ENCODE data around the gene HOXA11.

Gene HOXA11

GRCh38 chr7:27205325-27206280 lies 20.6 kb upstream of the HOXA11 start:
- no peak for DNase-seq

- DNase-seq, result peak; percentile 32
Measured at GRCh38 chr7:27204851-27205322, 19.9 kb upstream of the HOXA11 start.

- no peak for DNase-seq
Measured at GRCh38 chr7:27203964-27204594, 19.0 kb upstream of the HOXA11 start.

DNA sequence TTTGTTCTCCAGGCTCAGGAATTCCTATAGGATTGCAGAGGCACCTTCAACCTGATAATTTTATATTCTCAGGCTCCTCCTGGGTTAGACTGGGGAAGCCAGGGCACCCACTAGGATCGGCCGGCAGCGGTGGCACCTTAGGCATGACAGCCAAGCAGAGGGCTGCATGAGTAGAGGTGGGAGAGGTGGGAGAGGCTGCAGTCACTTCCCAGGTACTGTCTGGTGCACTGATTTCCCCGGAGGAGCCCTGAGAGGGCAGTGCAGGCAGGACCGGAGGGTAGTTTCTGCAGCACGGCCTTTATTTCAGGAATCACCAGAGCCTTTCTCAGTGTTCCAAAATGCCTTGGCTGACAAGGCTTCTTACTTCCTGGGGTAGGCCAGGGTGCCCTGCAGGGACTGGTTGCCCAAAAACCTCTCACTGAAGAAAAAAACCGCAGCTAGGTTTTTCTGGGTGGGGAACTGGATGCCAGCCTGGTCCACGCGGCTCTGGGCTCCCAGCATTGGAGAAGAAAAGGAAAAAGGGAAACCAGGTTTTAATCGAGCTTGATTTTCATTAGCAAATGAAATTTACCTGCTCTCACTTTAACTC lies 18.4 kb upstream of the HOXA11 start:
- DNase-seq, result no peak

DNA sequence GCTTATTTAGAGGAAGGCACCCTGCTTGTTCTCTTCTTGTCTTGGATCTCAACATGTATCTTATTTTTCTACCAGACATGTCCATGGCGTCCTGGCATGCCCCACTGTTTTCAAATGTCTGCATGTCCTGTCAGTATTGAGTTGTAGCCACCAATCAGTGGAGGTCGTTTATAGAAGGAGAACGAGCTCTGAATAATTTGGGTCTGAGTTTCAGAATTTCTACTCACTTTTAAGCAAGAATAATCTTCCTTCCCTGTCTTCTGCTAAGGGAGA lies 17.8 kb upstream of the HOXA11 start:
- no peak for DNase-seq

DNA sequence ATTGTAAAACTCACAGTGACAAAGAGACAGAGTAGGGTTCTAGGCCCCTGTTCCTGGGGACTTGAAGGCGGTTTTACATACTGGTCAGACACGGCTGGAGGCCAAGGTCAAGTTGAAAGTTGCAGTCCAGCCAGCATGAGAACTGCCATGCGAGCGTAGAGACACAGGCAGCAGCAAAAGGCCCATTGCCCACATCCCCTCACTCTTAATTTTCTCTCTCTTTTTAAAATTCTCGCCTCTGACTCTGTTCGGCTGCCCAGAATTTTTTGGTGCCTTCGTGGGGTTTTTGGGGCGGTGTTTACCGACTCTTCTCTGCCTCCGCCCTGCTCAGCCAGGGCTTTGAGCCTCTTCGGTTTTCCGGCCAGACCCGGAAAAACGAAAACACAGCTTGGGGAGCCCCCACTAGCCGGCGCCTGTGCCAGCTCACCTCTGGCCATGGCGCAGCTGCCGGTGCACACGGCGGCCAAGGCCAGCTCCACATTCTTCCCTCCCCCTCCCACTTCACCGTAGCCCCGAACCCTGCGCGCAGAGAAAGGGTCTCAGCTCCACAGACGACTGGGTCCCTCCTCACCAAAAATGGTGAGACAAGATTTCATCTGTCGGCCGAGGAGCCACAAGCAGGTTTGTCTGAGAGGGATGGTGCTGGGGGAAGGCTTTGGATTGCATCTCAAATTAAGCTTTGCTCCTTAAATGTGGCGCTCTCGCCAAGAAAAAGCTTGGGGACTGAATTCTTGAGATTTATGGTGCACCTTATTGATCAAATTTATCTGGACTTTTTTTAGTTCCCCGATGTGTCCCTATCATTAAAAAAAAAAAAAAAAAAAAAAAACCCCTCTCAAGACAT lies 17.2 kb upstream of the HOXA11 start:
- no peak for DNase-seq

- DNase-seq, result no peak
Measured at GRCh38 chr7:27201580-27202017, 16.6 kb upstream of the HOXA11 start.

DNA sequence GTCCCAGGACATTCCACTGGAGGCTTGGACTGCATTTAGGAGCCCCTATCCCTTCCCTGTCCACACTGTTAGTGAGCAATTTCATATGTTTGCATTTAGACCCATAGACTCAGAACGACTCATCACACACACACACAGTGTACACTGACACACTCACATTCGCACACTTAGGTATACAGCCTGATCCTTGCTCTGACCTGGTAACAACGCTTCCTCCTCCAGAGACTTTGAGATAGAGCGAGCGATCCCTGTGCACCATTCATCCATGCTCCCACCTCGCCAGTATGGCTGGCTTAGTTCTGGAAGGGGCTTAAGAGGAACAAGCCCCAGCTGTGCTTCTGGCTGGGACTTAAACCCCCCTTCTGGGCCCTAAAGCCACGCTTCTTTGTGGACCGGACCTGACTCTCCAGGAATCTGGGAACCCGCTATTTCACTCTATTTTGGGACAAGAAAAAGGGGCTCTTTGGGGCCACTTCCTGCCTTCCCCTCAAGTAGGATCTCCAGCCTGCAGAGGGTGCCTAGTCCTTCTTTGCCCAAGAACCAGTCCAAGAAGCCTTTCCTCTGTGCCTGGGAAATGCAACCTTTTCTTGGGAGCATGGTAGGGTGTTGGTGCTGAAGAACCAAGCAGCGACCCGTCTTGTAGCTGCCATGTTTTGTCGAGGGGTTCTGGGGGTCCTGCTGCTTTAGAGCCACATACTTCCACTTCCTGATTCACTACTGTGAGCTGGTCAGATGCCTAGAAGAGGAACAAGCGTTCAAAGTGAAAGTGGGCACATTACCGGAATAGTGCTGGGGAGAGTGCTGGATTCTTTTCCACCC lies 15.9 kb upstream of the HOXA11 start:
- DNase-seq, result no peak

DNA sequence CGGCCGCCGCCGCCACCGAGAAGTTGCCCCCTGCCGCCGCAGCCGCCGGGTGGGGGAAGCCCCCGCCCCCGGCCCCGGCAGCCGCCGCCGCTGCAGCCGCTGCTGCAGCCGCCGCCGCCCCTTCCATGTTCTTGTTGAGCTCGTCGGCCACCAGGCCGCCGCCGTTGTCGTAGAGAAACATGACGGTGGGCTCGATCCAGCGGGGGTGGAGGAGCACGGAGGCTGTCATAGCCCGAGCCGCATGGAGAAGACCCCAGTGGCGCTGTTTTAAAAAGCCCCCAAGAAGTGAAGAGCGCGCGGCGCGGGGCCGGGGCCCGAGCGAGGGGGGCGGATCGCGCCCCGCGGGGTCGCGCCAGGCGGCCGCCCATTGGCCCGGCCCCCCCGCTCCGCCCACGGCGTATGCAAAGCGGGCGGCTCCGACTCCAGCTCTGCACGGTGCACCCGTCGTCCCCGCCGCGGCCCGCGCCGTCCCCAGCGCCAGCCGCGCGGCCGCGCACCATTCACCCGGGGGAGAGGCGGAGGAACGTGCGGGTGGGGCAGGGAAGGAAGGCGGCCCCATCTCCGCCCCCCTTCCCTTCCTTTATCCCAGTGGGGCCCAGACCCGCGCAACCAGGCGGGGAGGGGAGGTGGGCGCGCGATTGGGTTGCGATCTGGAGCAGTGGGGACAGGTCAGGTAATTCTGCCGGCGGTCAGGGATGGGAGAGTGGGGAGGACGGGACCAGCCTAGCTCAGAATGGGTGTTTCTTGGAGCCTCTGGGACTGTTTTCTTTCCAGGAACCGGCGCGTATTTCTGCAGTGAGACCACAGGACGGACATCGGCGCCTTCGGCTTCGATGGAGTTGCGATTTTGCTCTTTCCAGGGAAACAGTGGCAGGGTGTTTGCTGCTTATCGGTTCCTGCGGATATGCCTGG lies 15.1 kb upstream of the HOXA11 start, which contains the start of gene HOXA13:
Gene HOXA13 (minus strand): TSS at position 243 of the 912 bp plus-strand sequence. CDS start 14 bp downstream, at position 229.
- DNase-seq, result no peak

- DNase-seq, result no peak
Measured at GRCh38 chr7:27198871-27199801, 14.1 kb upstream of the HOXA11 start.

DNA sequence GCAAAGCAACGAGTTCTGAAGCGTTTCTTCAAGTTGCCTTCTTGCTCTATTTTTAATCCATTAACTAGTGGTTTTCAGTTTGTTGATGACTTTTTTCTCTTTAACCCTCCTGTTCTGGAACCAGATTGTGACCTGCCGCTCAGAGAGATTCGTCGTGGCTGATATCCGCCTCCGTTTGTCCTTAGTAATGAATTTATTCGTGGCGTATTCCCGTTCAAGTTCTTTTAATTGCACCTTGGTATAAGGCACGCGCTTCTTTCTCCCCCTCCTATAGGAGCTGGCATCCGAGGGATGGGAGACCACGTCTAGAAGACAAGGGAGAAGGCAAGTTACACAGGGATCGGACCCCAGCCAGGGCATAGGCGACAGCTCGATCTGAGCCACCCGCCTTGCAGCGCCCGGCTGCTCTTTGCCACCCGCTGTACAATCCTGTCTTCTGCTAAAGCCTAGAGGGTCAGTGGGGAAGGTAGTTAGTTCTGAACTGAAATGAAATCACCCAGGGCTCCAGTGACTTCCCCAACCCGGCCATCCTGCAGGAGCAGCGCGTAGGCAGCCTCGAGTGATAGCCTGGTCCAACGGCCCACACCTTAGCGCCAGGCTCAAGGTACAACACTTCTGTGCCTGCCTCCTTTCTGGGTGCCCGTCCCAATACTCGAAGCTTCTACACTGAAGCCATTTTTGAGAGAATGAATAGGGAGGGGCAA lies 13.3 kb upstream of the HOXA11 start:
- DNase-seq, result no peak

DNA sequence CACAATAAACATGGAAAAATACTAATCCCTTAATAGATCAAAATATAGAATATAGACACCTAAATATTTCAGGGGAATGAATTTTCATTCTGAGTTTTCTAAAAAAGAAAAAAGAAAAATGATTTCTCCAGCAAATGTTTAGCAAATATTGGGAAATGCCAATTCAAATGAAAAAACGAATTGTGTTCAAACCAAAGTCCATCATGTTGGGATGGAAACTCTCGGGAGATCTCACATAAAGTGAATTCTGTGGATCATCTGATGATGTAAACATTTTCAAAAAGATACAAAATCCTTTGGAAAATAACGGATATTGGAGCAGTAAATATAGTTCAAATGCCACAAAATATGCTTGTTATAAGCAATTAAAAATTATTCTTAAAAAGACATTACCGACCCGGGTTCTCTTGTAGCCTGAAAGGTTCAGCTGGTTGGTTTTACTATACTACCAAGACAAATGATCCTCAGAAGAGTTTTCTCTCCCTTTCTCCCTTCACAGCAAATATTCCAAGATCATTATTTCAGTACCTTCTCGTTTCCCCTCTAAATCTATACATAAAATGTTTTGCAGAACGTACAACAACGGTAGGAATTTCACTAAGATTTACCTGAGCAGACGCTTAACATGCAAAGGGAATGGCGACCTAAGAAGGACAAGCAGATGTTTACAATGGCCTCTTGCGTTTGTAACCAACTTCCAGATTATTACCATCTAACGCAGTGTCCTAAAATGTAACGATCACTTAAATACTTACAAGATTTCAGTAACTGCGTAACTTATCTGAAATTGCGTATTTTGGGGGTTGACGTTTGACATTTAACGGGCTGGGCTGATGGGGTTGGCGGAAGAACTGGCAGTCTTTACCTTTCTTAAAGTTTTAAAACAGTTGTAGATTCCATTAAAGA lies 12.4 kb upstream of the HOXA11 start:
- DNase-seq, result no peak

DNA sequence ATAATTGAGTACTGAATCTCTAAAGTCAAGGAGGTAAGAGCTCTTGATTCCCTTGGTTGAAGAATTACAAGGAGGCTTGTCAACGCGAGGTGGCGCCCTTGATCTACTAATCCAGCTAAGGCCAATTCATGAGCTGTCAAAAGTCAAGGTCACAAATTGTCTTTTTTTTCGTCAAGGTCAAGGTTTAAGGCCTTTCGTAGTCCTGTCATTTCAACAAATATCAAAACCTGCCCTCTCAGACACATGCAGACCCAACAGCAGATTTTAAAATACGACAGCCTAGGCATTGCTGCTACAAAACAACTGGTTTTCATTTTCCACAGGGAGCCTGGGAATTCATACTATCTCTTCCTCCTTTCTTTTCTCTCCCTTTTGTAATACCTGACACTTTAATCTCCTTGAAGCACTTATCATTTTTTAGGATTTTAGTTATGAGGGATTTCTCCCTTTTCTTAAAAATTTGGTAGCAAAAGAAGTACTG lies 11.3 kb upstream of the HOXA11 start:
- DNase-seq, result no peak

DNA sequence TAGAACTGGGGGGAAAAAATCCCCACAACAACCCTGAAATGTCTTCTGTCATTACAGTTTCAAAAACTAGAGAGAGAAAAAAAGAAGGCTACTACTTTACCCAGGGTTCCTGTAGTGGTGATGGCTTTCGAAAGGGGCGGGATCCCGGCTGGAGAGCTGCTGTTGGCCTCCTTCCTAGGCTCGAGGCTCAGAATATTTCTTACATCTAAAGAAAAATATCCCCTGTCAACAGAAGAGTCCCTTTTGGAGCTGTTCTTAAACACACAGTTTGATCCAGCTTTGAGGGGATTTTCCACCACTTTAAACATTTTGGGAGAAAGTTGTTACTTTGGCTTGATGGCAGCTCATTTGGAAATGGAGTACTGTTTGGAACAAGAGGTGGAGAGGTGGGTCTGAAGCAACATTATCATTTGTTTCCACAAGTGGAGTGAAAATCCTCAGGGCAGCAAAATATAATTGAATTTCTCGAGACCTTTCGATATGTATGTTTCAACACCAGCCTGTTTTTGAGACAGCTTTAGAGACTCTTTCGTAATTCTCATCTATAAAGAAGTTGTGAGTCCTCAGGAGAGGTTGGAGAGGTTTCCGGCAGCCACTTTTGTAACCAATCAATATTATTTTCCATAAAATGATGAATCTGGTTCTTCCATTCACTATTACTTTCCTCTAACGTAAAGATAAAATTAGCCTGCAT lies 9.8 kb upstream of the HOXA11 start:
- no peak for DNase-seq

- no peak for DNase-seq
Measured at GRCh38 chr7:27194002-27194352, 8.9 kb upstream of the HOXA11 start.

- DNase-seq, result no peak
Measured at GRCh38 chr7:27193335-27194001, 8.4 kb upstream of the HOXA11 start.
